GM20000 (cell line): ENCODE data around the gene DCDC2.

Experiments used
- DNase-seq: peaks from one replicate; pipeline ENCODE4 v3.0.0; 2012; ENCODE audit warnings: low spot score
- TF ChIP-seq, protein P1 (sequence below): IDR thresholded peaks from 2 replicates; pipeline ENCODE4 v1.5.1; 2012; ENCODE audit warnings: mild to moderate bottlenecking, control low read depth; ENCODE audit errors: extremely low read depth, missing control alignments

Gene DCDC2

GRCh38 chr6:24231438-24231977 lies 126.4 kb downstream of the DCDC2 start:
- no peak for DNase-seq
- TF ChIP-seq, protein P1, sequence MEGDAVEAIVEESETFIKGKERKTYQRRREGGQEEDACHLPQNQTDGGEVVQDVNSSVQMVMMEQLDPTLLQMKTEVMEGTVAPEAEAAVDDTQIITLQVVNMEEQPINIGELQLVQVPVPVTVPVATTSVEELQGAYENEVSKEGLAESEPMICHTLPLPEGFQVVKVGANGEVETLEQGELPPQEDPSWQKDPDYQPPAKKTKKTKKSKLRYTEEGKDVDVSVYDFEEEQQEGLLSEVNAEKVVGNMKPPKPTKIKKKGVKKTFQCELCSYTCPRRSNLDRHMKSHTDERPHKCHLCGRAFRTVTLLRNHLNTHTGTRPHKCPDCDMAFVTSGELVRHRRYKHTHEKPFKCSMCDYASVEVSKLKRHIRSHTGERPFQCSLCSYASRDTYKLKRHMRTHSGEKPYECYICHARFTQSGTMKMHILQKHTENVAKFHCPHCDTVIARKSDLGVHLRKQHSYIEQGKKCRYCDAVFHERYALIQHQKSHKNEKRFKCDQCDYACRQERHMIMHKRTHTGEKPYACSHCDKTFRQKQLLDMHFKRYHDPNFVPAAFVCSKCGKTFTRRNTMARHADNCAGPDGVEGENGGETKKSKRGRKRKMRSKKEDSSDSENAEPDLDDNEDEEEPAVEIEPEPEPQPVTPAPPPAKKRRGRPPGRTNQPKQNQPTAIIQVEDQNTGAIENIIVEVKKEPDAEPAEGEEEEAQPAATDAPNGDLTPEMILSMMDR, result no peak

GRCh38 chr6:24229696-24230405 lies 128.0 kb downstream of the DCDC2 start:
- DNase-seq, result no peak
- TF ChIP-seq, protein P1, result no peak

GRCh38 chr6:24228681-24229255 lies 129.1 kb downstream of the DCDC2 start:
- no peak for DNase-seq
- TF ChIP-seq, protein P1, result no peak

- DNase-seq, result no peak
- TF ChIP-seq, protein P1, result no peak
These were observed 129.7 kb downstream of the DCDC2 start for GRCh38 chr6:24228123-24228522.

DNA sequence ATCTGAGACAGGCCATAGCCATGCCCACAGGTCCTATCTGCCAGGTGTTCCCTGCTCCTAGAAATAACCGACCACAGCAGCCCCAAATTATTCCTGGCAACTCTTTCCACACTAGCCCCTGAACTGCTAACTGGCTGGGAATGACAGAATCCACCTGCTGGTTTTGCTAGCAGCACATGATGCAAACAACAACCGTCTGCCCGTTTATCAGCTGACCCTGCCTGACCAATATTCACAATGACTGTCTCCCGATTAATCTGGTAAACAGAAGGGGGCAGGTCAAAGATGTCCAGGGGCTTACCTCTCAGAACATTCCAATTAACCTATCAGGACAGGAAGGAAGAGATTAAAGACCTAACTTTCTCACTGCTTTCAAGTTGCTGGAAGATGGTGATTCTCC lies 130.3 kb downstream of the DCDC2 start:
- no peak for DNase-seq
- TF ChIP-seq, protein P1, result no peak

- DNase-seq, result no peak
- TF ChIP-seq, protein P1, result no peak
These were observed 131.3 kb downstream of the DCDC2 start for GRCh38 chr6:24226541-24226940.

DNA sequence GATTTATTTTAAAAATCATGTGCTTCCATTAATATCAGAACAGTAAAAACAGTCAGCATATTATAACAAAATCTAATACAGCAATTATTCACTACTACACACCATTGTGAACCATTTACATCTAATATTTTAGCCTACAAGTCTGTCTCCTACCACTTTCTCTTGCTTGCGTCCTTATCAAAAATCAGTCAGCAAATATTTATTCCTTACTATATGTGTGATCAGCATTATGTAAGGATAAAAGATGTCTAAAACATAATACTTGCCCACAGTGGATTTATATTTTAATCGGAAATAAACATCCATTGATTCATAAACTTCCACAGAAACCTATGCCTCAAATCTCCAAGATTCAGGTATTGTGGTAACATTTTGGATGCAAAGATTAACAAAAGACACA lies 132.0 kb downstream of the DCDC2 start:
- TF ChIP-seq, protein P1, result no peak
- no peak for DNase-seq
